ENCODE measurements around the gene TMEM132D. TPM values are rescaled to one million over a fixed set of nuclear protein-coding genes. Genes with fewer than 3 reads are reported as not detected.

Gene TMEM132D
- total RNA-seq, 1 donor from 2014 or later, result 0.06 TPM

GRCh38 chr12:129211862-129212630 is 691.8 kb downstream of the TMEM132D start:
- no peak for DNase-seq (ENCODE audit: low read depth)
- no peak overlapping the region for H3K4me3 ChIP-seq (ENCODE audit: low read depth, low read length)
- no peak for TF ChIP-seq CTCF (conservative IDR thresholded peaks at IDR 0.05; ENCODE audit: low read depth, low read length)

- no peak for DNase-seq (ENCODE audit: low read depth)
- no peak for TF ChIP-seq CTCF (conservative IDR thresholded peaks at IDR 0.05; ENCODE audit: low read depth, low read length)
These were observed 695.3 kb downstream of the TMEM132D start for GRCh38 chr12:129208566-129208965.

GRCh38 chr12:129207084-129207483 is 696.7 kb downstream of the TMEM132D start:
- no peak overlapping the region for H3K4me3 ChIP-seq (ENCODE audit: low read depth, low read length)
- no peak for DNase-seq (ENCODE audit: low read depth)
- TF ChIP-seq CTCF (conservative IDR thresholded peaks at IDR 0.05; ENCODE audit: low read depth, low read length), result no peak

More at GRCh38 chr12:129208566-129208965, 695.3 kb downstream of the TMEM132D start:
- H3K4me3 ChIP-seq (ENCODE audit: low read depth, low read length), result no peak overlapping the region

- no peak for DNase-seq (ENCODE audit: low read depth)
- H3K4me3 ChIP-seq (ENCODE audit: low read depth, low read length), result no peak overlapping the region
- TF ChIP-seq CTCF (conservative IDR thresholded peaks at IDR 0.05; ENCODE audit: low read depth, low read length), result no peak
These were observed 700.4 kb downstream of the TMEM132D start for GRCh38 chr12:129203456-129203855.

GRCh38 chr12:129202109-129202814 is 701.6 kb downstream of the TMEM132D start:
- no peak for DNase-seq (ENCODE audit: low read depth)
- no peak overlapping the region for H3K4me3 ChIP-seq (ENCODE audit: low read depth, low read length)
- TF ChIP-seq CTCF (conservative IDR thresholded peaks at IDR 0.05; ENCODE audit: low read depth, low read length), result no peak

GRCh38 chr12:129201029-129201428 is 702.8 kb downstream of the TMEM132D start:
- H3K4me3 ChIP-seq (ENCODE audit: low read depth, low read length), result no peak overlapping the region
- no peak for TF ChIP-seq CTCF (conservative IDR thresholded peaks at IDR 0.05; ENCODE audit: low read depth, low read length)
- DNase-seq (ENCODE audit: low read depth), result no peak
